Middle frontal gyrus (tissue), 1 donor: ENCODE results near the gene SIMC1.
"Not testable (repeated sequence)": the region's sequence is repeated elsewhere in the genome, so short reads cannot be mapped to it uniquely, and the experiment has no call there.

Source experiments
- DNase-seq: peaks from one replicate; pipeline ENCODE4 v3.0.0-alpha.2; 2015; ENCODE audit warnings: low spot score; ENCODE audit errors: extremely low spot score

The SIMC1 gene

DNA sequence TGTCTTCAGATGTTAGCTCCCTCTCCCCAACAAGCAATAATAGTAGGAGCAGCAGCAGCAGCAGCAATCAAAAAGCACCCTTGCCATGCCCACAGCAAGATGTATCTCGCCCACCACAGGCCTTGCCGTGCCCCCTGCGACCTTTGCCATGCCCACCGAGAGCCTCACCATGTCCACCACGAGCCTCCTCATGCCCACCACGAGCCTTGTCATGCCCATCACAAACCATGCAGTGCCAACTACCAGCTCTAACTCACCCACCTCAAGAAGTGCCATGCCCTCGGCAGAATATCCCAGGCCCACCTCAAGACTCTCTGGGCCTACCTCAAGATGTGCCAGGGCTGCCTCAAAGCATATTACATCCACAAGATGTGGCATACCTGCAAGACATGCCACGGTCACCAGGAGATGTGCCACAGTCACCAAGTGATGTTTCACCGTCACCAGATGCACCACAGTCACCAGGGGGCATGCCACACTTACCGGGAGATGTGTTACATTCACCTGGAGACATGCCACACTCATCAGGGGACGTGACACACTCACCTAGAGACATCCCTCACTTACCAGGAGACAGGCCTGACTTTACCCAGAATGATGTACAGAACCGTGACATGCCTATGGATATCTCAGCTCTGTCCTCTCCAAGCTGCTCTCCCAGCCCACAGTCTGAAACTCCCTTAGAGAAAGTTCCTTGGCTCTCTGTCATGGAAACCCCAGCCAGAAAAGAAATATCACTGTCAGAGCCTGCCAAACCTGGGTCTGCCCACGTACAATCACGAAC, 52.0 kb downstream of the SIMC1 start:
- not testable (repeated sequence) for DNase-seq

DNA sequence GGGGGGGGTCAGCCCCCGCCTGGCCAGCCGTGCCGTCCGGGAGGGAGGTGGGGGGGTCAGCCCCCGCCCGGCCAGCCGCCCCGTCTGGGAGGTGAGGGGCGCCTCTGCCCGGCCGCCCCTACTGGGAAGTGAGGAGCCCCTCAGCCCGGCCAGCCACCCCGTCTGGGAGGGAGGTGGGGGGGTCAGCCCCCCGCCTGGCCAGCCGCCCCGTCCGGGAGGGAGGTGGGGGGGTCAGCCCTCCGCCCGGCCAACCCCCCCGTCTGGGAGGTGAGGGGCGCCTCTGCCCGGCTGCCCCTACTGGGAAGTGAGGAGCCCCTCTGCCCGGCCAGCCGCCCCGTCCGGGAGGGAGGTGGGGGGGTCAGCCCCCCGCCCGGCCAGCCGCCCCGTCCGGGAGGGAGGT, 67.1 kb downstream of the SIMC1 start:
- not testable (repeated sequence) for DNase-seq

DNA sequence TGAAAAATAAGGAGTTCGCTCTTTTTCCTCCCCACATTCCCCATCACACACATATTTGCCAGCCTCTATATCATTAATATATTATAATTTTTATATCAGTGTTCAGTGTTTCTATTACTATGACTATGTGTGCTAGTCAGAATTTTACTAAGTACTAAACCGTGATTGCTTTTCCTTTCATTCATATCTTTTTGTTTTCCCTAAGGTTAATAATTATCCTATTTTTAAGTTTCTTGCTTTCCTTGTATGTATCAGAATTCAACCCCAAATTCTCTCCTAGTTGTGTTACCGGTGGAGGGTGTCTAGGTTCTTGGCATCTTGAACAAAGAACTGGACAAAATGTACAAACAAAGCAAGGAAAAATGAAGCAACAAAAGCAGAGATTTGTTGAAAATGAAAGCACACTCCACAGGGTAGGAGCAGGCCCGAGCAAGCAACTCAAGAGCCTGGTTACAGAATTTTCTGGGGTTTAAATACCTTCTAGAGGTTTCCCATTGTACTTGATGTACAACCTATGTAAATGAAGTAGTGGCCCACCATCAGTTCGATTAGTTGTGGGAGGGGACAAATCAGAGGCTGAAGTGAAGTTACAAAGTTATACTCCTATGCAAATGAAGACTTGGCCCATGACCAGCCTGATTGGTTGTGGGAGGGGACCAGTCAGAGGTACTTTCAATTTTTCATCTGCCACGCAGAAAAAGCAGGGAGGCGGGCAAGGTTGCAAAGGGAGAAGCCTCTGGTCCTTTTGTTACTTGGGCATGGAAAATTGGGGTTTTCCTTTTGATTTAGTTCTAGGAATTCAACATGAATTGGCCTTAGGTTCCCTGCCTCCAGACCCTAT, 79.5 kb downstream of the SIMC1 start:
- no peak for DNase-seq

- DNase-seq, result no peak
These were observed 81.8 kb downstream of the SIMC1 start for GRCh38 chr5:176319827-176320554.

GRCh38 chr5:176320577-176320976, 82.4 kb downstream of the SIMC1 start:
- DNase-seq, result no peak

- no peak for DNase-seq
These were observed 96.0 kb downstream of the SIMC1 start for GRCh38 chr5:176334031-176334770.

GRCh38 chr5:176337913-176338312, 99.7 kb downstream of the SIMC1 start:
- no peak for DNase-seq

DNA sequence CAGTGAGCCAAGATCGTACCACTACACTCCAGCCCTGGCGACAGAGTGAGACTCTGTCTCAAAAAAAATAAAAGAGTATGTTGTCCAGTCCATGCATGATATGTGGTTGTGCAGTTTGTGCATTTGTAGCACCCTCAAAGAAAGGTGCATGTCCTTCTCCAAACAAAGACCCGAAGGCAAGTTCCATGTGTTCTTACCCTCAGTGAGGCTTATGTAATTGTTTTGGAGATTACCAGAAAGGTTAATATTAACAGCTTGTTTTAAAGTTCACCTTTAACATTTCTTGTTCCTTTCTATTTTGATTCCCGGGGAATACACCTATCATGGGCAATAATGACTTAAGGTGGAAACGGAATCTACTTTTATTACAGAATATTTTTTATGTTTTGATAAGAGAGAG, 101.1 kb downstream of the SIMC1 start:
- no peak for DNase-seq

GRCh38 chr5:176341325-176342157, 103.3 kb downstream of the SIMC1 start:
- no peak for DNase-seq

DNA sequence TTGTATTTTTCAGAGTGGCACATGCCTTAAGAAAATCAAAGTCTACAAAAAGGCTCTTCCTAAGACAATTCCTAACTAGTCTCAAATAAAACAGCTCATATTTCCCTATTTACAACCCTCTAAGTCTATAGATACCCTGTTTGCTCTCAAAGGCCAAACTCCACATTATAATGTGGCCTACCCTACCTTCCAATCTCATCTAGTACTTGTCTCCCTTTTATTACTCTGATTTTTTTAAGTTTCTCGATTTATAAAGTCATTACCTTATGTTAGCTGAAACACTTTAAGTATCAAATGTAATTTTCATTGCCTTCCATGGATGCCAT, 103.9 kb downstream of the SIMC1 start:
- DNase-seq, result no peak

DNA sequence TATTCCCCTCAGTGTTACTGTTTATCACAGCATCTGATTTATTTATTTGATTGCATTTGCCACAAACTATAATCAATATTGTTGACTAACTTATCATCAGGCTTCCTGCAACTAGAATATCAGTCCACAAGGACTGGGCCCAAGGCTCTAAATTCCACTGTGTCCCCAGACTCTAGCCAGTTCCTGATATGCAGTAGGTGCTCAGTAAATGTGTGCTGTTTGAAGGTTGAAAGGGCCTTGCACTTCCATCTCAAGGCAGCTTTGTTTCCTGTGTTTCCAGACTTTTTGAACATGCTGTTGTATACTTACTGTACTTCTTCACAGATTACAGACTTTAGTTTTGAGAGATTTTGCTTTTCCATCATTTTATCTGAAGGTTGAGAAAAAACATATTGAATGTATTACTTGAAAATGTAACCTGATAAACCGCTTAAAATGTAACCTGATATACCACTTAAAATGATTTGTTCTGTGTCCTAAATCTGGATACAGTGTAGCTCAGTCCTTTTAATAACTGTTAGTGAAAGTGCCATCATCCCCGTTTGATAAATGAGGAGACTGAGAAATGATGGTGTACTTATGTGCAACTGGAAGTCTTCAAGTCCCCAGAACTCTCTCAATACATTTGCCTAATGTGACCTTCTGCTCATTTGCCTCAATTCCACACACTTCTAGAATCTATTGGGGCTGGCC, 104.7 kb downstream of the SIMC1 start:
- DNase-seq, result no peak

GRCh38 chr5:176350416-176350815, 112.2 kb downstream of the SIMC1 start:
- DNase-seq, result no peak

- DNase-seq, result no peak
These were observed 114.1 kb downstream of the SIMC1 start for GRCh38 chr5:176352116-176352878.

GRCh38 chr5:176353533-176353932, 115.3 kb downstream of the SIMC1 start:
- no peak for DNase-seq

- DNase-seq, result no peak
These were observed 117.4 kb downstream of the SIMC1 start for GRCh38 chr5:176355400-176356178.

DNA sequence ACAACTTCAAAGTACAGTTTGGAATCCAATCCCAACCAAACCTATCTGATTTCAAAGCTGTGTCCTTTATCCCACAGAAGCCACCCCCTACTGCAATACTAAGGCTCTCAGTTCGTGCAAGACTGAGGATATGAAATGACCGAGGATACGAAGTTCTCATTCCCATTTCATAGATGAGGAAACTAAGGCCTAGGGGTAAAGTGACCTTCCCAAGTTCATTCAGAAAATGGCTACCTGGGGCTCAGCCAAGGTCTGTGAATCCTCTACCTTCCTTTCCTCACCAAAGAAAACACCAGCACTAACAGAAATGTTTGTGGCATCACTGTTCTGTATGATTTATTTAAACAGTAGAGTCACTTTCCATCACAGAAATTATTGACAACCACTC, 117.9 kb downstream of the SIMC1 start:
- no peak for DNase-seq

DNA sequence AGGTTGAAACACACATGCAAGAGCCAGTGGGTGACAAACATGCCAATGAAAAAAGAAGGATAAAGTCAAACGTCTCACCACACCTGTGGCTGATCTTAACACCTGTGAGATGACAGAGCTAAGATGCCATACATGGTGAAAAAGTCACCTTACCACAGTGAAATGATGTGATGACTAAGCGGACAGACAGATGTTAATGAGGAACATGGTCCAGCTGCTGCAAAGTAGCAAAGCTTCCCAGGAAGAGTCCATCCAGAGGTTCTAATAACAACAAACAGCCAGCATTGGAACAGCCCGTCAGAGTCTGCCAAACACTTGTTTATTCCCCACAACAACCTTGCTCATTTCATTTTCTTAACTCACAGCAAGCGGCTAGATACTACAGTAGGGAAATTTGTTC, 121.4 kb downstream of the SIMC1 start:
- no peak for DNase-seq

- DNase-seq, result no peak
These were observed 122.7 kb downstream of the SIMC1 start for GRCh38 chr5:176360894-176361436.
